Tibial nerve (tissue), 4 donors: Measurements from ENCODE around the gene TOP2B. TPM values are rescaled to one million over a fixed set of nuclear protein-coding genes. Genes with fewer than 3 reads are reported as not detected.

Experiments used
- DNase-seq, 2 donors: peaks; one replicate each; pipeline ENCODE4 v3.0.0-alpha.2; 2019; ENCODE audit warnings: low spot score in 2 of 2
- H3K27ac ChIP-seq, 4 donors: fragments of 200-600 bp; sonication (generic) in 3 of 4; one replicate each; pipeline ENCODE4 v1.5.1; 2017 to 2019; ENCODE audit warnings: mild to moderate bottlenecking in 1 of 4
- H3K27me3 ChIP-seq, 2 donors: fragments of 200-600 bp; sonication (generic) in 1 of 2; one replicate each; pipeline versions ENCODE4 v1.5.1 to v1.6.0; 2017 to 2019
- H3K36me3 ChIP-seq, 3 donors: fragments of 200-600 bp; sonication (generic); one replicate each; pipeline ENCODE4 v1.5.1; 2018 to 2019
- H3K4me1 ChIP-seq, 4 donors: fragments of 200-600 bp; sonication (generic) in 3 of 4; one replicate each; pipeline ENCODE4 v1.5.1; 2017 to 2019
- H3K4me3 ChIP-seq, 4 donors: fragments of 200-600 bp; sonication (generic) in 3 of 4; one replicate each; pipeline ENCODE4 v1.5.1; 2017 to 2019; ENCODE audit warnings: mild to moderate bottlenecking in 1 of 4, moderate library complexity in 1 of 4
- H3K9me3 ChIP-seq, 4 donors: fragments of 200-600 bp; sonication (generic) in 3 of 4; one replicate each; pipeline ENCODE4 v1.5.1; 2017 to 2019
- CTCF ChIP-seq, 5 experiments: fragments of 200-600 bp in 3 of 5; fragments of 450-650 bp in 2 of 5; sonication (generic) in 3 of 5; IDR thresholded peaks; one replicate each; pipeline ENCODE4 v1.5.1; 2016 to 2019; ENCODE audit warnings: antibody characterized with exemption in 5 of 5, mild to moderate bottlenecking in 3 of 5, moderate library complexity in 2 of 5
- EP300 ChIP-seq, 2 donors: sonication (generic); formaldehyde crosslinking; IDR thresholded peaks; one replicate each; pipeline ENCODE4 v1.6.1; 2017; ENCODE audit warnings: antibody characterized with exemption in 2 of 2, mild to moderate bottlenecking in 1 of 2
- POLR2A ChIP-seq, 2 donors: fragments of 450-650 bp; IDR thresholded peaks; one replicate each; pipeline ENCODE4 v1.6.1; 2017; ENCODE audit warnings: antibody characterized with exemption in 2 of 2, mild to moderate bottlenecking in 2 of 2, moderate library complexity in 2 of 2
- WGBS, 2 donors: methylation state at CpG; one replicate each; pipeline ENCODE4 v1.1.5; 2018; 5-methylcytosine and 5-hydroxymethylcytosine counted together
- small RNA-seq: library from RNA; depleted of rRNA; stranded (forward); fragments of <200 nt; gene quantifications from one replicate; pipeline ENCODE3, GENCODE V24; 2016
- total RNA-seq, 4 donors: library from RNA; depleted of rRNA; stranded (reverse); fragments of >200 nt; gene quantifications; one replicate each; pipeline ENCODE4 v1.1.0, GENCODE V29; 2016

Gene TOP2B
- total RNA-seq, 4 donors from 2014 or later, result 85.3 to 121 (median 99.3) TPM

- Histone ChIP-seq H3K4me1 (peaks cover 0 to 44% (median 9%) of the 10 kb centered on the region in 4 donors), H3K27me3 (no peaks in the 10 kb centered on the region), H3K36me3 (peaks cover 0 to 5% (median 0%) of the 10 kb centered on the region in 3 donors), H3K4me3 (no peak overlapping the region), H3K27ac (no peak overlapping the region), H3K9me3 (no peaks in the 10 kb centered on the region)
- TF ChIP-seq CTCF (IDR thresholded peaks at IDR 0.05) (no peak), EP300 (IDR thresholded peaks at IDR 0.05) (no peak), POLR2A (IDR thresholded peaks at IDR 0.05) (no peak)
- DNase-seq, result no peak
- 93 to 94% methylated on average over 7 of the region's 7 CpGs for WGBS, 2 donors
These were observed 110.3 kb downstream of the TOP2B start for GRCh38 chr3:25554376-25554775.

- DNase-seq, result no peak
- WGBS, 2 donors, result 81 to 83% methylated on average over 3 of the region's 3 CpGs
- Histone ChIP-seq H3K9me3 (no peaks in the 10 kb centered on the region), H3K4me1 (peaks cover 0 to 36% (median 2%) of the 10 kb centered on the region in 4 donors), H3K4me3 (no peak overlapping the region), H3K27ac (no peak overlapping the region), H3K27me3 (no peaks in the 10 kb centered on the region), H3K36me3 (peaks cover 0 to 5% (median 0%) of the 10 kb centered on the region in 3 donors)
- no peak for TF ChIP-seq POLR2A (IDR thresholded peaks at IDR 0.05)
- no peak for TF ChIP-seq CTCF (IDR thresholded peaks at IDR 0.05)
- TF ChIP-seq EP300 (IDR thresholded peaks at IDR 0.05), result no peak
These were observed 112.5 kb downstream of the TOP2B start for GRCh38 chr3:25552251-25552650.

GRCh38 chr3:25548836-25549235 is 115.9 kb downstream of the TOP2B start:
- H3K36me3 ChIP-seq, result peaks cover 0 to 5% (median 0%) of the 10 kb centered on the region in 3 donors
- no peak for TF ChIP-seq POLR2A (IDR thresholded peaks at IDR 0.05)
- no peak for TF ChIP-seq CTCF (IDR thresholded peaks at IDR 0.05)
- no peak for TF ChIP-seq EP300 (IDR thresholded peaks at IDR 0.05)
- peaks cover 0 to 11% (median 0%) of the 10 kb centered on the region in 4 donors for H3K4me1 ChIP-seq
- H3K4me3 ChIP-seq, result no peak overlapping the region
- no peak overlapping the region for H3K27ac ChIP-seq
- H3K27me3 ChIP-seq, result no peaks in the 10 kb centered on the region
- DNase-seq, result no peak
- H3K9me3 ChIP-seq, result no peaks in the 10 kb centered on the region
- WGBS, 2 donors, result 62 to 66% methylated on average over 2 of the region's 2 CpGs

GRCh38 chr3:25547943-25548674 is 116.6 kb downstream of the TOP2B start:
- no peaks in the 10 kb centered on the region for H3K27me3 ChIP-seq

More at GRCh38 chr3:25547943-25548674, 116.6 kb downstream of the TOP2B start:
- Histone ChIP-seq H3K4me3 (no peak overlapping the region), H3K27ac (no peak overlapping the region), H3K4me1 (peaks cover 0 to 11% (median 0%) of the 10 kb centered on the region in 4 donors), H3K36me3 (peaks cover 0 to 5% (median 0%) of the 10 kb centered on the region in 3 donors), H3K9me3 (no peaks in the 10 kb centered on the region)
- no peak for DNase-seq
- TF ChIP-seq POLR2A (IDR thresholded peaks at IDR 0.05), result no peak
- no peak for TF ChIP-seq EP300 (IDR thresholded peaks at IDR 0.05)
- no peak for TF ChIP-seq CTCF (IDR thresholded peaks at IDR 0.05)
- WGBS, 2 donors, result 15 to 17% methylated on average over 1 of the region's 1 CpG

Small RNAs within 50 kb of the gene (small RNA-seq; reads per million reads assigned to genes)
- gene CRIP1P2, result not detected
- gene RF01161, result not detected
- gene RF02271, result not detected

Other genes starting within 250 kb of the TOP2B start
- 10 to 100 TPM in 3 of 4 donors, 1 to 10 TPM in 1; 9.3 to 22.6 (median 15.1) TPM for gene RARB, start 236.6 kb downstream of the TOP2B start, total RNA-seq
- 10 to 100 TPM; 21.4 to 31.2 (median 22.9) TPM for gene NGLY1, start 118.5 kb upstream of the TOP2B start, total RNA-seq
- gene OXSM, start 125.2 kb upstream of the TOP2B start, total RNA-seq, result 10 to 100 TPM in 1 of 4 donors, 1 to 10 TPM in 3; 4.5 to 13.5 (median 6.2) TPM